Activated CD4-positive, alpha-beta T cell treated with anti-CD3 and anti-CD28 coated beads, Interleukin-2, amount 10 ng/mL, durations not matched to agents 7 days and 5 days (primary cell): ENCODE measurements around the gene CRTC3. TPM values are rescaled to one million over a fixed set of nuclear protein-coding genes. Genes with fewer than 3 reads are reported as not detected.
"Not testable (repeated sequence)": the region's sequence is repeated elsewhere in the genome, so short reads cannot be mapped to it uniquely, and the experiment has no call there.

Experiments
- CTCF ChIA-PET: fragments of 350-600 bp; sonication (Branson Sonifier 250); formaldehyde crosslinking; loops from one replicate; lab custom pipeline; 2021; ENCODE audit warnings: antibody characterized with exemption; lab: Charles Lee
- POLR2A ChIA-PET: fragments of 350-600 bp; sonication (Branson Sonifier 250); formaldehyde crosslinking; loops from one replicate; lab custom pipeline; 2021; ENCODE audit warnings: antibody characterized with exemption; lab: Charles Lee
- DNase-seq: peaks from one replicate; pipeline ENCODE4 v3.0.0-alpha.2; 2020
- H3K27ac Mint-ChIP-seq: one replicate; pipeline ENCODE4 v1.8.0; 2021; ENCODE audit warnings: mild to moderate bottlenecking, moderate library complexity, mixed read lengths
- H3K27me3 Mint-ChIP-seq: one replicate; pipeline ENCODE4 v1.8.0; 2021; ENCODE audit warnings: mixed read lengths
- H3K36me3 Mint-ChIP-seq: one replicate; pipeline ENCODE4 v1.8.0; 2021; ENCODE audit warnings: low read depth, mixed read lengths
- H3K4me1 Mint-ChIP-seq: one replicate; pipeline ENCODE4 v1.8.0; 2021; ENCODE audit warnings: mixed read lengths
- H3K4me3 Mint-ChIP-seq: one replicate; pipeline ENCODE4 v1.8.0; 2021; ENCODE audit warnings: mild to moderate bottlenecking, moderate library complexity, mixed read lengths
- H3K9me3 Mint-ChIP-seq: one replicate; pipeline ENCODE4 v1.8.0; 2021; ENCODE audit warnings: mixed read lengths
- total RNA-seq, 2 experiments: library from RNA; stranded (reverse); gene quantifications; one replicate each; pipeline ENCODE4 v1.2.3, GENCODE V29; 2021

CRTC3 gene
- total RNA-seq, 2 experiments from 2014 or later: 85.1 to 90.7 TPM

GRCh38 chr15:90677807-90678790 is 148.4 kb downstream of the CRTC3 start:
- peaks cover 10% of the 10 kb centered on the region for H3K36me3 Mint-ChIP-seq
- POLR2A ChIA-PET: no interaction called here
- H3K4me1 Mint-ChIP-seq: peaks cover 57% of the 10 kb centered on the region
- peaks cover 5% of the 10 kb centered on the region for H3K9me3 Mint-ChIP-seq
- CTCF ChIA-PET: interaction anchor here (0.6 to 3.0 kb wide), 12 partner anchors 8 to 257 kb away, joined by 3 to 13 read pairs (median 4); partner anchors contain the start of genes BLM and UNC45A
- H3K27me3 Mint-ChIP-seq: peaks cover under 1% of the 10 kb centered on the region
- peak overlapping the region; percentile 92 for H3K27ac Mint-ChIP-seq
- H3K4me3 Mint-ChIP-seq: peak overlapping the region; percentile 57
- DNase-seq: peak; percentile 62

DNA sequence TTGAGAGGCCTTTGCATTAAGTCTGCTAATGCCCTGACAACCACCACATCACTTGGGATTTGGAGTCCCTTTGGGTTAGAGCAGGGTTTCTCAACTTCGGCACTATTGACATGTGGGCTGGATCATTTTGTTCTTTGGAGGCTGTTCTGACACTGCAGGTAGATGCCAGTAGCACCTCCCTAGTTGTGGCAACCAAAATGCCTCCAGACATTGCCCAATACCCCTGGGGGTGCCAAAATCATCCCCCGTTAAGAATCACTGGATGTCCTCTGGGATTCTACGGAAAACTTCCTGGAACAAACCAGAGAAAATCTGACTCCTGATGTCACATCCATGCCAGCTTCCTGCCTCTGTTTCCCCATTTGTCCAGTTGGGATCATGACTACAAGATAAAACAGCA is 150.2 kb downstream of the CRTC3 start:
- ChIA-PET POLR2A (no interaction called here), CTCF (no interaction called here)
- Mint-ChIP-seq H3K4me3 (no peak overlapping the region), H3K27ac (no peak overlapping the region), H3K27me3 (no peaks in the 10 kb centered on the region), H3K36me3 (peaks cover 15% of the 10 kb centered on the region), H3K9me3 (peaks cover 5% of the 10 kb centered on the region), H3K4me1 (peaks cover 58% of the 10 kb centered on the region)
- no peak for DNase-seq

- no peak overlapping the region for H3K4me3 Mint-ChIP-seq
- peak overlapping the region; percentile 36 for H3K27ac Mint-ChIP-seq
- DNase-seq: no peak
- H3K4me1 Mint-ChIP-seq: peaks cover 61% of the 10 kb centered on the region
- H3K36me3 Mint-ChIP-seq: peaks cover 15% of the 10 kb centered on the region
- POLR2A ChIA-PET: no interaction called here
- CTCF ChIA-PET: no interaction called here
- H3K9me3 Mint-ChIP-seq: peaks cover 5% of the 10 kb centered on the region
- H3K27me3 Mint-ChIP-seq: no peaks in the 10 kb centered on the region
These were observed 150.7 kb downstream of the CRTC3 start for GRCh38 chr15:90680371-90680935.

DNA sequence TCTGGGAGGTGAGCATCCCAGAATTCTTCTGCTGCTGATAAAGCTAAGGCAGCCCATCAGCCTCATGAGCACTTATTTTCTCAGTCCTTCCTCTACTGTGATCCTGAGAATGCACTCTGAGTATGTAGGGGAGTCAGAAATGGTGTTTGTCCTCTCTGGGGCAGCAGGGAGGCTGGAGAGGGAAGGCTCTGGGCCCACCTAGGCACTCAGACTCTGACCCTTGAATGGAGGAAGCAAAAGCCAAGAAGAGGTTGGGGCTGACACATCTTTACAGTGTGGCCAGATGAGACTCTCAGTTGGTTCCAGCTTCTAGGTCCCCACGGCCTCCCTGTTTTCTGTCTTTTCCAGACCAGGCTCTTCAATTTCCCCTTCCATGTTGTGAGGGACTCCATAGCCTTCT is 151.3 kb downstream of the CRTC3 start:
- CTCF ChIA-PET: interaction anchor here (1.1 kb wide), 1 partner anchor 11 kb away, joined by 3 read pairs; no protein-coding TSS in a partner anchor
- Mint-ChIP-seq H3K4me1 (peaks cover 66% of the 10 kb centered on the region), H3K36me3 (peaks cover 15% of the 10 kb centered on the region), H3K27me3 (no peaks in the 10 kb centered on the region), H3K4me3 (no peak overlapping the region), H3K9me3 (peaks cover 5% of the 10 kb centered on the region), H3K27ac (no peak overlapping the region)
- POLR2A ChIA-PET: no interaction called here
- no peak for DNase-seq

- ChIA-PET POLR2A (no interaction called here), CTCF (interaction anchor here (1.1 to 1.6 kb wide), 2 partner anchors 12 to 28 kb away, joined by 3 to 7 read pairs; no protein-coding TSS in a partner anchor)
- Mint-ChIP-seq H3K4me1 (peaks cover 70% of the 10 kb centered on the region), H3K4me3 (no peak overlapping the region), H3K36me3 (peaks cover 12% of the 10 kb centered on the region), H3K9me3 (peaks cover 5% of the 10 kb centered on the region), H3K27ac (no peak overlapping the region), H3K27me3 (no peaks in the 10 kb centered on the region)
- DNase-seq: no peak
These were observed 151.8 kb downstream of the CRTC3 start for GRCh38 chr15:90681480-90681879.

DNA sequence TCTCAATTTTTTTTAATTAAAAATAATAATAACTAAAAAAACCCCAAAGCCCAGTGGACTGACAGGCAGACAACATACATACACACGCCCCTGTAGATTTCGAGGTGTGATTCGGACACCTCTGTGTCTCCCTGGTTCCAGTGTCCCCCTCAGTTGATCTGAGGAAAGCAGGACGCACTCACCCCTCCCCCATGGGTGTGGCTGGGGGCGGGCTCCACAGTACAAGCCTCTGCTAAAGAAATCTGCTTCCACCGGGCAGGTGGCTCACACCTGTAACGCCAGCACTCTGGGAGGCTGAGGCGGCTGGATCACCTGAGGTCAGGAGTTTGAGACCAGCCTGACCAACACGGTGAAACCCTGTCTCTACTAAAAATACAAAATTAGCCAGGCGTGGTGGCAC is 153.6 kb downstream of the CRTC3 start:
- ChIA-PET CTCF (interaction anchor here (1.3 to 1.6 kb wide), 2 partner anchors 30 to 220 kb away, joined by 3 to 7 read pairs; no protein-coding TSS in a partner anchor), POLR2A (no interaction called here)
- peaks cover 11% of the 10 kb centered on the region for H3K36me3 Mint-ChIP-seq
- H3K4me3 Mint-ChIP-seq: no peak overlapping the region
- peaks cover 75% of the 10 kb centered on the region for H3K4me1 Mint-ChIP-seq
- no peaks in the 10 kb centered on the region for H3K27me3 Mint-ChIP-seq
- DNase-seq: no peak
- peaks cover 3% of the 10 kb centered on the region for H3K9me3 Mint-ChIP-seq
- H3K27ac Mint-ChIP-seq: no peak overlapping the region

- DNase-seq: no peak
- Mint-ChIP-seq H3K9me3 (peaks cover 5% of the 10 kb centered on the region), H3K27ac (peak overlapping the region; percentile 50), H3K27me3 (no peaks in the 10 kb centered on the region), H3K36me3 (peaks cover 15% of the 10 kb centered on the region), H3K4me1 (peaks cover 73% of the 10 kb centered on the region), H3K4me3 (no peak overlapping the region)
- POLR2A ChIA-PET: no interaction called here
- CTCF ChIA-PET: interaction anchor here (1.2 kb wide), 1 partner anchor 36 kb away, joined by 4 read pairs; no protein-coding TSS in a partner anchor
These were observed 154.2 kb downstream of the CRTC3 start for GRCh38 chr15:90683876-90684275.

DNA sequence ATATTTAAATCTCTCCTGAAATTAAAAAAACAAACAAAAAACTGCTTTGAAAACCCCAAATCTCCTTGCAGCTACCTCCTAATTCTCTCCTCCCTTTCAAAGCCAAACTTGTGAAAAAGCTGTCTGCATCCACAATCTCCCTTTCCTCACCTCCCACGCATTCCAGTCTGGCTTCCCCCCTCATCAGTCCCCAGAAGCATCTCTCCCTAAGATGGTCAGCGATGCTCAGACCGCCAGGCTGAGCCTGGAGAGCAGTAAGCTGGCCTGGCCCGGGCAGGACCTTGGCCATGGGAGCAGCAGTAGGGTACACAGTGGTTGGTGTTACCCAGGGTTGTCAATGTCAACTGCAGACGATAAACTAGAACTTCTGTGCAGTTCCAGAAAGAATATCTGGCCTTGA is 154.6 kb downstream of the CRTC3 start:
- Mint-ChIP-seq H3K27me3 (no peaks in the 10 kb centered on the region), H3K36me3 (peaks cover 17% of the 10 kb centered on the region), H3K9me3 (peaks cover 3% of the 10 kb centered on the region), H3K4me1 (peaks cover 69% of the 10 kb centered on the region), H3K4me3 (no peak overlapping the region), H3K27ac (peak overlapping the region; percentile 50)
- no peak for DNase-seq
- CTCF ChIA-PET: interaction anchor here (0.9 to 1.2 kb wide), 2 partner anchors 17 to 36 kb away, joined by 3 to 4 read pairs; no protein-coding TSS in a partner anchor
- POLR2A ChIA-PET: no interaction called here

- H3K27ac Mint-ChIP-seq: peak overlapping the region; percentile 99
- H3K4me3 Mint-ChIP-seq: peak overlapping the region; percentile 16
- CTCF ChIA-PET: interaction anchor here (0.6 to 2.3 kb wide), 5 partner anchors 8 to 38 kb away, joined by 3 to 7 read pairs (median 5); no protein-coding TSS in a partner anchor
- H3K27me3 Mint-ChIP-seq: no peaks in the 10 kb centered on the region
- peaks cover 3% of the 10 kb centered on the region for H3K9me3 Mint-ChIP-seq
- DNase-seq: no peak
- peaks cover 17% of the 10 kb centered on the region for H3K36me3 Mint-ChIP-seq
- POLR2A ChIA-PET: interaction anchor here (0.6 kb wide), 1 partner anchor 144 kb away, joined by 3 read pairs; no protein-coding TSS in a partner anchor
- peaks cover 58% of the 10 kb centered on the region for H3K4me1 Mint-ChIP-seq
These were observed 156.1 kb downstream of the CRTC3 start for GRCh38 chr15:90685591-90686434.

DNA sequence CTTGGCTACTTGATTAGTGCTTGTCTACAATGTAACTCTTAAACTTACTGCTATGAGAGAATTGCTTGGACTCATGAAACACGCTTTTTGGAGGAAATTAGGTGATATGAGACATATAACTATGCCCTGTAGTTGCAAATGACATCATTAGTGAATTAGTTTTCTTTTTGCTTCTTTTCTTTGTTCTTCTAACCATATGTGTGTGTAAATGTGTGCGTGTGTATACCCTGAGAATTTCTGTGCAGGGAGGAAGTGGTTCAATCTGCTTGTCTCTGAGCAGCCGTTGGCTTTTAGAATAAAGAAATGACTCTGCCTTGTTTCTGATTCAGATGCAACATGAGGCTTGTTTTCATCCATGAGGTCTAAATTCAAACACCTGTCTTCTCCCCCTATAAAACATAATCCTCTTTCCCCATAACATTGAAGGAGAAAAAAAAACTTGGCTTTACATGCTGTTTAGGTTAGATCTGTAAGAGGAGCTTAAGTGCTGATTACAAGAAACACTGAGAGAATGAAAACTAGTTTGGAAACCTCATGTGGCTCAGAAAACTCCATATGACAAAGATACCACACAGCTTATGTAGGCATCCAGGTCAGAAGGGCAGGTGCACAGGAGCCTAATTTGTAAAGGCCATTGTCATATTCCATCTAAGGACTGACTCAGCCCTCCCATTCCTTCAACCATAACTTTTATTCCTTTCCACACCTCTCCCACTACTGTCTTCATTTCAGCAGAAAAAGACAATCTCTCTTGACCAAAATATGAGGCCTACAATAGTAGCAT is 156.9 kb downstream of the CRTC3 start:
- Mint-ChIP-seq H3K36me3 (peaks cover 18% of the 10 kb centered on the region), H3K4me1 (peaks cover 58% of the 10 kb centered on the region), H3K27ac (peak overlapping the region; percentile 99), H3K9me3 (peaks cover 3% of the 10 kb centered on the region), H3K4me3 (peak overlapping the region; percentile 16), H3K27me3 (no peaks in the 10 kb centered on the region)
- CTCF ChIA-PET: interaction anchor here (0.6 to 2.3 kb wide), 7 partner anchors 7 to 232 kb away, joined by 3 to 7 read pairs (median 3); no protein-coding TSS in a partner anchor
- DNase-seq: peak; percentile 73
- POLR2A ChIA-PET: no interaction called here

DNA sequence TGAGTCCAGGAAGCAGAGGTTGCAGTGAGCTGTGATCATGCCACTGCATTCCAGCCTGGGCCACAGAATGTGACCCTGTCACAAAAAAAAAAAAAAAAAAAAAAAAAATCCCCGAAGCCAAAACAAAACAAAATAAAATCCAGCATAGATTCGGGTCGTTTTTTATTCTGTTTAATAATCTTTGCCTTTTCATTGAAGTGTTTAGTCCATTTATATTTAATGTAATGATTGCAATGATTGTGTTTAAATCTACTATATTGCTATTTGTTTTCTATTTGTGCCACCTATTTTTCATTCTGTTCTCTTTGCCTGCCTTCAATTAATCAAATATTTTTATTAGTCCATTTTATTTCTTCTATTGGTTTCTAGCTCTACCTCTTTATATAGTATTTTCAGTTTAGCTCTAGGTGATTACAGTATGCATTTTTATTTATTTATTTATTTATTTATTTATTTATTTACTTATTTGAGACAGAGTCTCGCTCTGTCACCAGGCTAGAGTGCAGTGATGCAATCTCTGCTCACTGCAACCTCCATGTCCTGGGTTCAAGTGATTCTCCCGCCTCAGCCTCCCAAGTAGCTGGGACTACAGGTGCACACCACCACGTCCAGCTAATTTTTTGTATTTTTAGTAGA is 159.7 kb downstream of the CRTC3 start:
- DNase-seq, H3K27ac Mint-ChIP-seq, H3K27me3 Mint-ChIP-seq, H3K4me3 Mint-ChIP-seq, H3K9me3 Mint-ChIP-seq, POLR2A ChIA-PET: not testable (repeated sequence)
- CTCF ChIA-PET: interaction anchor here (1.0 to 2.2 kb wide), 3 partner anchors 17 to 41 kb away, joined by 3 to 9 read pairs (median 4); no protein-coding TSS in a partner anchor
- peaks cover 73% of the 10 kb centered on the region for H3K4me1 Mint-ChIP-seq
- peaks cover 17% of the 10 kb centered on the region for H3K36me3 Mint-ChIP-seq
